ENCODE results near the gene CNN2. TPM values are rescaled to one million over a fixed set of nuclear protein-coding genes. Genes with fewer than 3 reads are reported as not detected.

The CNN2 gene
- total and polyA plus RNA-seq, 2 of the 8 experiments (the other 6 are each of a cell fraction or from before 2014, with no cell fraction given): 189 to 551 TPM

DNA sequence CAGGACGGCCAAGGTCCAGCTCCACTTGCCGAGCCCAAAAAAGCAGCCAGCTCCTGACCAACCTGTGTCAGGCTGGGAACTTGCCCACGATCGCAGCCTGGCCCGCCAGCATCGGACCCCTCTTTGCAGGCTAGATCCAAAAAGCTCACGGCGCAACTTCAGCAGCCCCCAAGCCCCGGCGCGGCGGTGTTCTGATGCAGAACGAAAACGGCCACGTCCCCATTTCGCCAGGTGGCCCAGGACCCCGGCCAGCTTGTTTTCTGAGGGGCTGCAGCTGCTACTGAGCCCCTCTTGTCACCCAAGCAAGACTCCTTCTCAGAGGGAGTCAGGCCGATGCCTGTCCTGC, 6.8 kb upstream of the CNN2 start (continued):
- TF ChIP-seq, protein P1, sequence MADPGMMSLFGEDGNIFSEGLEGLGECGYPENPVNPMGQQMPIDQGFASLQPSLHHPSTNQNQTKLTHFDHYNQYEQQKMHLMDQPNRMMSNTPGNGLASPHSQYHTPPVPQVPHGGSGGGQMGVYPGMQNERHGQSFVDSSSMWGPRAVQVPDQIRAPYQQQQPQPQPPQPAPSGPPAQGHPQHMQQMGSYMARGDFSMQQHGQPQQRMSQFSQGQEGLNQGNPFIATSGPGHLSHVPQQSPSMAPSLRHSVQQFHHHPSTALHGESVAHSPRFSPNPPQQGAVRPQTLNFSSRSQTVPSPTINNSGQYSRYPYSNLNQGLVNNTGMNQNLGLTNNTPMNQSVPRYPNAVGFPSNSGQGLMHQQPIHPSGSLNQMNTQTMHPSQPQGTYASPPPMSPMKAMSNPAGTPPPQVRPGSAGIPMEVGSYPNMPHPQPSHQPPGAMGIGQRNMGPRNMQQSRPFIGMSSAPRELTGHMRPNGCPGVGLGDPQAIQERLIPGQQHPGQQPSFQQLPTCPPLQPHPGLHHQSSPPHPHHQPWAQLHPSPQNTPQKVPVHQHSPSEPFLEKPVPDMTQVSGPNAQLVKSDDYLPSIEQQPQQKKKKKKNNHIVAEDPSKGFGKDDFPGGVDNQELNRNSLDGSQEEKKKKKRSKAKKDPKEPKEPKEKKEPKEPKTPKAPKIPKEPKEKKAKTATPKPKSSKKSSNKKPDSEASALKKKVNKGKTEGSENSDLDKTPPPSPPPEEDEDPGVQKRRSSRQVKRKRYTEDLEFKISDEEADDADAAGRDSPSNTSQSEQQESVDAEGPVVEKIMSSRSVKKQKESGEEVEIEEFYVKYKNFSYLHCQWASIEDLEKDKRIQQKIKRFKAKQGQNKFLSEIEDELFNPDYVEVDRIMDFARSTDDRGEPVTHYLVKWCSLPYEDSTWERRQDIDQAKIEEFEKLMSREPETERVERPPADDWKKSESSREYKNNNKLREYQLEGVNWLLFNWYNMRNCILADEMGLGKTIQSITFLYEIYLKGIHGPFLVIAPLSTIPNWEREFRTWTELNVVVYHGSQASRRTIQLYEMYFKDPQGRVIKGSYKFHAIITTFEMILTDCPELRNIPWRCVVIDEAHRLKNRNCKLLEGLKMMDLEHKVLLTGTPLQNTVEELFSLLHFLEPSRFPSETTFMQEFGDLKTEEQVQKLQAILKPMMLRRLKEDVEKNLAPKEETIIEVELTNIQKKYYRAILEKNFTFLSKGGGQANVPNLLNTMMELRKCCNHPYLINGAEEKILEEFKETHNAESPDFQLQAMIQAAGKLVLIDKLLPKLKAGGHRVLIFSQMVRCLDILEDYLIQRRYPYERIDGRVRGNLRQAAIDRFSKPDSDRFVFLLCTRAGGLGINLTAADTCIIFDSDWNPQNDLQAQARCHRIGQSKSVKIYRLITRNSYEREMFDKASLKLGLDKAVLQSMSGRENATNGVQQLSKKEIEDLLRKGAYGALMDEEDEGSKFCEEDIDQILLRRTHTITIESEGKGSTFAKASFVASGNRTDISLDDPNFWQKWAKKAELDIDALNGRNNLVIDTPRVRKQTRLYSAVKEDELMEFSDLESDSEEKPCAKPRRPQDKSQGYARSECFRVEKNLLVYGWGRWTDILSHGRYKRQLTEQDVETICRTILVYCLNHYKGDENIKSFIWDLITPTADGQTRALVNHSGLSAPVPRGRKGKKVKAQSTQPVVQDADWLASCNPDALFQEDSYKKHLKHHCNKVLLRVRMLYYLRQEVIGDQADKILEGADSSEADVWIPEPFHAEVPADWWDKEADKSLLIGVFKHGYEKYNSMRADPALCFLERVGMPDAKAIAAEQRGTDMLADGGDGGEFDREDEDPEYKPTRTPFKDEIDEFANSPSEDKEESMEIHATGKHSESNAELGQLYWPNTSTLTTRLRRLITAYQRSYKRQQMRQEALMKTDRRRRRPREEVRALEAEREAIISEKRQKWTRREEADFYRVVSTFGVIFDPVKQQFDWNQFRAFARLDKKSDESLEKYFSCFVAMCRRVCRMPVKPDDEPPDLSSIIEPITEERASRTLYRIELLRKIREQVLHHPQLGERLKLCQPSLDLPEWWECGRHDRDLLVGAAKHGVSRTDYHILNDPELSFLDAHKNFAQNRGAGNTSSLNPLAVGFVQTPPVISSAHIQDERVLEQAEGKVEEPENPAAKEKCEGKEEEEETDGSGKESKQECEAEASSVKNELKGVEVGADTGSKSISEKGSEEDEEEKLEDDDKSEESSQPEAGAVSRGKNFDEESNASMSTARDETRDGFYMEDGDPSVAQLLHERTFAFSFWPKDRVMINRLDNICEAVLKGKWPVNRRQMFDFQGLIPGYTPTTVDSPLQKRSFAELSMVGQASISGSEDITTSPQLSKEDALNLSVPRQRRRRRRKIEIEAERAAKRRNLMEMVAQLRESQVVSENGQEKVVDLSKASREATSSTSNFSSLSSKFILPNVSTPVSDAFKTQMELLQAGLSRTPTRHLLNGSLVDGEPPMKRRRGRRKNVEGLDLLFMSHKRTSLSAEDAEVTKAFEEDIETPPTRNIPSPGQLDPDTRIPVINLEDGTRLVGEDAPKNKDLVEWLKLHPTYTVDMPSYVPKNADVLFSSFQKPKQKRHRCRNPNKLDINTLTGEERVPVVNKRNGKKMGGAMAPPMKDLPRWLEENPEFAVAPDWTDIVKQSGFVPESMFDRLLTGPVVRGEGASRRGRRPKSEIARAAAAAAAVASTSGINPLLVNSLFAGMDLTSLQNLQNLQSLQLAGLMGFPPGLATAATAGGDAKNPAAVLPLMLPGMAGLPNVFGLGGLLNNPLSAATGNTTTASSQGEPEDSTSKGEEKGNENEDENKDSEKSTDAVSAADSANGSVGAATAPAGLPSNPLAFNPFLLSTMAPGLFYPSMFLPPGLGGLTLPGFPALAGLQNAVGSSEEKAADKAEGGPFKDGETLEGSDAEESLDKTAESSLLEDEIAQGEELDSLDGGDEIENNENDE (IDR thresholded peaks at IDR 0.05; ENCODE audit: insufficient replicate concordance, low read length): no peak

All from H1 (cell line).